SK-N-SH (cell line): ENCODE results near the gene LLGL2. TPM values are rescaled to one million over a fixed set of nuclear protein-coding genes. Genes with fewer than 3 reads are reported as not detected.

Experiments used
- CTCF ChIA-PET: fragments of 300-600, 350-600 bp; formaldehyde crosslinking; extraction: SDS; loops from one replicate; lab custom pipeline; 2021; lab: Yijun Ruan, JAX
- POLR2A ChIA-PET: fragments of 350-600 bp; sonication (Branson Sonifier 250); formaldehyde crosslinking; extraction: SDS; loops from one replicate; lab custom pipeline; 2020; ENCODE audit warnings: antibody characterized with exemption, inconsistent platforms; lab: Yijun Ruan, JAX
- DNase-seq: peaks from one replicate; pipeline ENCODE4 v3.0.0; 2012
- H2AFZ ChIP-seq: fragments of 200-600 bp; sonication (generic); 2 replicates; pipeline ENCODE4 v1.8.1; 2016; ENCODE audit warnings: antibody characterized with exemption, mild to moderate bottlenecking, low read depth
- H3F3A ChIP-seq: fragments of 200-600 bp; sonication (generic); replicated peaks from 2 replicates; pipeline ENCODE3; 2016; ENCODE audit warnings: antibody characterized with exemption, mild to moderate bottlenecking; ENCODE audit not compliant: insufficient read depth
- H3K27ac ChIP-seq, 2 experiments: fragments of 200-500 bp in 1 of 2; fragments of 200-600 bp in 1 of 2; sonication (Bioruptor generic) in 1 of 2; sonication (generic), shearing (Covaris generic) in 1 of 2; 2 replicates each; pipeline versions ENCODE4 v1.5.1 to v1.6.1; 2014 to 2016; ENCODE audit warnings: low read depth in 2 of 2, inconsistent platforms in 1 of 2, low read length in 1 of 2, mild to moderate bottlenecking in 1 of 2, mixed read lengths in 1 of 2
- H3K27me3 ChIP-seq: fragments of 200-600 bp; sonication (generic), shearing (Covaris generic); 2 replicates; pipeline ENCODE4 v1.6.1; 2016; ENCODE audit warnings: mixed run types; ENCODE audit not compliant: insufficient read depth
- H3K36me3 ChIP-seq, 2 experiments: fragments of 200-500 bp in 1 of 2; fragments of 200-600 bp in 1 of 2; sonication (Bioruptor generic) in 1 of 2; sonication (generic) in 1 of 2; replicated peaks in 1 of 2; 2 replicates each; pipeline versions ENCODE3 to v1.5.1; 2014 to 2016; ENCODE audit warnings: low read length in 1 of 2, mild to moderate bottlenecking in 1 of 2; ENCODE audit not compliant: insufficient read depth in 2 of 2, control insufficient read depth in 1 of 2
- H3K4me1 ChIP-seq, 2 experiments: fragments of 200-500 bp in 1 of 2; fragments of 200-600 bp in 1 of 2; sonication (Bioruptor generic) in 1 of 2; sonication (generic), shearing (Covaris generic) in 1 of 2; 2 replicates each; pipeline versions ENCODE4 v1.5.1 to v1.6.1; 2014 to 2016; ENCODE audit warnings: low read depth in 1 of 2, low read length in 1 of 2, mixed run types in 1 of 2; ENCODE audit not compliant: insufficient read depth in 2 of 2, control insufficient read depth in 1 of 2
- H3K4me2 ChIP-seq: fragments of 200-600 bp; sonication (generic), shearing (Covaris generic); 2 replicates; pipeline ENCODE4 v1.6.1; 2017; ENCODE audit warnings: mixed run types
- H3K4me3 ChIP-seq, 2 experiments: fragments of 200-500 bp in 1 of 2; fragments of 200-600 bp in 1 of 2; sonication (Bioruptor generic) in 1 of 2; sonication (generic), shearing (Covaris generic) in 1 of 2; 2 replicates each; pipeline versions ENCODE4 v1.5.1 to v1.8.1; 2014 to 2016; ENCODE audit warnings: low read depth in 2 of 2, inconsistent platforms in 1 of 2, low read length in 1 of 2, mild to moderate bottlenecking in 1 of 2, mixed read lengths in 1 of 2, moderate library complexity in 1 of 2
- H3K79me2 ChIP-seq: fragments of 200-600 bp; sonication (generic); 2 replicates; pipeline ENCODE4 v1.8.1; 2017; ENCODE audit warnings: mild to moderate bottlenecking; ENCODE audit not compliant: insufficient read depth
- H3K9ac ChIP-seq: fragments of 200-600 bp; sonication (generic); 2 replicates; pipeline ENCODE4 v1.6.1; 2017; ENCODE audit warnings: mixed run types
- H3K9me2 ChIP-seq: fragments of 200-600 bp; sonication (generic); 2 replicates; pipeline ENCODE4 v1.6.1; 2017; ENCODE audit warnings: mixed run types
- H3K9me3 ChIP-seq: fragments of 200-600 bp; sonication (generic); 2 replicates; pipeline ENCODE4 v1.6.1; 2017; ENCODE audit warnings: mixed run types, mild to moderate bottlenecking, moderate library complexity
- H4K20me1 ChIP-seq: fragments of 200-600 bp; sonication (generic); 2 replicates; pipeline ENCODE4 v1.6.1; 2017; ENCODE audit warnings: mild to moderate bottlenecking, mixed run types; ENCODE audit not compliant: insufficient read depth
- ELF1 ChIP-seq: IDR thresholded peaks from 2 replicates; pipeline ENCODE4 v1.4.0; 2012
- EP300 ChIP-seq, 2 experiments: IDR thresholded peaks; 2 replicates each; pipeline versions ENCODE4 v1.4.0 to v1.6.1; 2012; ENCODE audit warnings: borderline replicate concordance in 1 of 2, low read depth in 1 of 2, low read length in 1 of 2
- EZH2phosphoT487 ChIP-seq: fragments of 200-600 bp; sonication (generic); IDR thresholded peaks from 2 replicates; pipeline ENCODE4 v1.6.1; 2017; ENCODE audit warnings: low read depth, mixed run types, mild to moderate bottlenecking, antibody characterized with exemption, moderate library complexity, borderline replicate concordance
- FOXJ3 ChIP-seq: sonication (generic); formaldehyde crosslinking; IDR thresholded peaks from 2 replicates; pipeline ENCODE4 v1.5.1; 2020; ENCODE audit warnings: mild to moderate bottlenecking, missing genetic modification reagents
- FOXM1 ChIP-seq: IDR thresholded peaks from 2 replicates; pipeline ENCODE4 v1.4.0; 2012; ENCODE audit warnings: low read depth, mild to moderate bottlenecking
- GABPA ChIP-seq: IDR thresholded peaks from 2 replicates; pipeline ENCODE4 v1.4.0; 2012; ENCODE audit warnings: low read depth, mild to moderate bottlenecking
- MEF2A ChIP-seq: IDR thresholded peaks from 2 replicates; pipeline ENCODE4 v1.4.0; 2012; ENCODE audit warnings: low read depth, borderline replicate concordance
- MXI1 ChIP-seq: IDR thresholded peaks from 2 replicates; pipeline ENCODE4 v1.6.1; 2012; ENCODE audit warnings: mild to moderate bottlenecking, low read depth, low read length, improper control_type of control experiment
- NFIC ChIP-seq: IDR thresholded peaks from 2 replicates; pipeline ENCODE4 v1.4.0; 2012; ENCODE audit warnings: borderline replicate concordance
- NRF1 ChIP-seq: IDR thresholded peaks from 2 replicates; pipeline ENCODE4 v1.6.1; 2012; ENCODE audit warnings: low read depth, mild to moderate bottlenecking, low read length
- RAD21 ChIP-seq: IDR thresholded peaks from 2 replicates; pipeline ENCODE4 v1.6.1; 2012; ENCODE audit warnings: mild to moderate bottlenecking, low read length
- RCOR1 ChIP-seq: fragments of 150-350 bp; IDR thresholded peaks from 2 replicates; pipeline ENCODE4 v1.6.1; 2017; ENCODE audit warnings: antibody characterized with exemption, low read length
- SMC3 ChIP-seq: IDR thresholded peaks from 2 replicates; pipeline ENCODE4 v1.6.1; 2012; ENCODE audit warnings: low read depth, low read length, improper control_type of control experiment
- TCF12 ChIP-seq: IDR thresholded peaks from 2 replicates; pipeline ENCODE4 v1.4.0; 2012
- YY1 ChIP-seq: IDR thresholded peaks from 2 replicates; pipeline ENCODE4 v1.4.0; 2012; ENCODE audit warnings: low read depth, mild to moderate bottlenecking
- WGBS: methylation state at CpG from one replicate; pipeline ENCODE4 v1.1.6; 2017; ENCODE audit warnings: low lambda C conversion rate; 5-methylcytosine and 5-hydroxymethylcytosine counted together
- polyA plus RNA-seq, 3 experiments: library from polyadenylated mRNA; depleted of rRNA; stranded (reverse); fragments of >200 nt; gene quantifications; 2 replicates each; pipeline ENCODE4 v1.2.3, GENCODE V29; 2012
- TF ChIP-seq, protein P1 (sequence below): IDR thresholded peaks from 2 replicates; pipeline ENCODE4 v1.4.0; 2012; ENCODE audit warnings: low read depth, borderline replicate concordance
- TF ChIP-seq, protein P2 (sequence below): fragments of 150-350 bp; IDR thresholded peaks from 2 replicates; pipeline ENCODE4 v1.6.1; 2016; ENCODE audit warnings: mild to moderate bottlenecking, low read depth, low read length
- TF ChIP-seq, protein P3 (sequence below): IDR thresholded peaks from 2 replicates; pipeline ENCODE4 v1.4.0; 2012; ENCODE audit warnings: low read depth, borderline replicate concordance
- TF ChIP-seq, protein P4 (sequence below): IDR thresholded peaks from 2 replicates; pipeline ENCODE4; 2012
- TF ChIP-seq, protein P5 (sequence below): IDR thresholded peaks from 2 replicates; pipeline ENCODE4 v1.4.0; 2012; ENCODE audit warnings: low read depth

The LLGL2 gene
- polyA plus RNA-seq, 1 of the 3 experiments (the other 2 are of a cell fraction) = 6.7 TPM

DNA sequence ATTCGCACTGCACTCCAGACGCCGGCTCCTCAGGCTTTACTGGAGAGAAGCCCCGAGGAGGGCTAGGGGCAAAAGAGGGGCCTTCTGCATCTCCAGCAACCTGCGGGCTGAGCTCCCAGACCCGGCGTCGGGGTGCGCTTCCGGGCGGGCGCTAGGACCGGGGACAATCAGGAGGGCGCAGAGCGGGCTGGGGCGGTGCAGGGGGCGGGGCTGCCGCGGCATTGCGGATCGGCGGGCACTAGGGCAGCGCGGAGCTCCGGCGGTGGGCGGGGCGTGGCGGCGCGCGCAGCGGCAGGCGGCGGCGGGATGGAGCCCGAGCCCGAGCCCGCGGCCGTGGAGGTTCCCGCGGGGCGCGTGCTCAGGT, 9.3 kb upstream of the LLGL2 start, which contains the start of gene TSEN54 (continued):
- TF ChIP-seq, protein P1, sequence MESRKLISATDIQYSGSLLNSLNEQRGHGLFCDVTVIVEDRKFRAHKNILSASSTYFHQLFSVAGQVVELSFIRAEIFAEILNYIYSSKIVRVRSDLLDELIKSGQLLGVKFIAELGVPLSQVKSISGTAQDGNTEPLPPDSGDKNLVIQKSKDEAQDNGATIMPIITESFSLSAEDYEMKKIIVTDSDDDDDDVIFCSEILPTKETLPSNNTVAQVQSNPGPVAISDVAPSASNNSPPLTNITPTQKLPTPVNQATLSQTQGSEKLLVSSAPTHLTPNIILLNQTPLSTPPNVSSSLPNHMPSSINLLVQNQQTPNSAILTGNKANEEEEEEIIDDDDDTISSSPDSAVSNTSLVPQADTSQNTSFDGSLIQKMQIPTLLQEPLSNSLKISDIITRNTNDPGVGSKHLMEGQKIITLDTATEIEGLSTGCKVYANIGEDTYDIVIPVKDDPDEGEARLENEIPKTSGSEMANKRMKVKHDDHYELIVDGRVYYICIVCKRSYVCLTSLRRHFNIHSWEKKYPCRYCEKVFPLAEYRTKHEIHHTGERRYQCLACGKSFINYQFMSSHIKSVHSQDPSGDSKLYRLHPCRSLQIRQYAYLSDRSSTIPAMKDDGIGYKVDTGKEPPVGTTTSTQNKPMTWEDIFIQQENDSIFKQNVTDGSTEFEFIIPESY = no peak; the same call in 1 of the 2 replicates
- no peak for TF ChIP-seq FOXM1
- TF ChIP-seq RCOR1 = no peak
- no peak for TF ChIP-seq EZH2phosphoT487
- TF ChIP-seq, protein P2, sequence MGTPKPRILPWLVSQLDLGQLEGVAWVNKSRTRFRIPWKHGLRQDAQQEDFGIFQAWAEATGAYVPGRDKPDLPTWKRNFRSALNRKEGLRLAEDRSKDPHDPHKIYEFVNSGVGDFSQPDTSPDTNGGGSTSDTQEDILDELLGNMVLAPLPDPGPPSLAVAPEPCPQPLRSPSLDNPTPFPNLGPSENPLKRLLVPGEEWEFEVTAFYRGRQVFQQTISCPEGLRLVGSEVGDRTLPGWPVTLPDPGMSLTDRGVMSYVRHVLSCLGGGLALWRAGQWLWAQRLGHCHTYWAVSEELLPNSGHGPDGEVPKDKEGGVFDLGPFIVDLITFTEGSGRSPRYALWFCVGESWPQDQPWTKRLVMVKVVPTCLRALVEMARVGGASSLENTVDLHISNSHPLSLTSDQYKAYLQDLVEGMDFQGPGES = no peak
- TF ChIP-seq SMC3 = no peak
- TF ChIP-seq FOXJ3 = no peak

DNA sequence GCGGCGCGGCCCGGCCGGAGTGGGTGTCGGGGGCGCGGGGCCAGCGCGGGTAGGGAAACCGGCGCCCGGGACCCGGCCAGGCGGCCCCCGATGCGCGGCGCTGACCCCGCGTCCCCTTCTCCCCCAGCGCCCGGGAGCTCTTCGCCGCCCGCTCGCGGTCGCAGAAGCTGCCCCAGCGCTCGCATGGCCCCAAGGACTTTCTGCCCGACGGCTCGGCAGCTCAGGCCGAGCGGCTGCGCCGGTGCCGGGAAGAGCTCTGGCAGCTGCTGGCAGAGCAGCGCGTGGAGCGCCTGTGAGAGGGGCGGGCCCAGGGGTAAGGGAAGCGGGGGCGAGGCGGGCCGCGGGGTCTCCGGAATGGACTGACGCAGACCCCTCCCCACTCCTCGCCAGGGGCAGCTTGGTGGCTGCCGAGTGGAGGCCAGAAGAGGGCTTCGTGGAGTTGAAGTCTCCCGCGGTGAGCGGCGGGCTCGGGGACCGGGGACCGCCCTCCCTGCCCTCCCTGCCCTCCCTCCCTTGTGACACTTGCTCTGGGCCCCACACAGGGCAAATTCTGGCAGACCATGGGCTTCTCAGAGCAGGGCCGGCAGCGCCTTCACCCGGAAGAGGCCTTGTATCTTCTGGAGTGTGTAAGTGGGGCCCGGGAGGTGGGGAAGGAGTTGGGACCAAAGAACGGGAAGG, 8.7 kb upstream of the LLGL2 start:
- H3K4me2 ChIP-seq = peak overlapping the region; percentile 98
- 1% methylated on average over 36 of the region's 65 CpGs for WGBS
- peak overlapping the region; percentile 80 for H2AFZ ChIP-seq
- H3F3A ChIP-seq = no peaks in the 10 kb centered on the region
- peaks cover 10 to 13% of the 10 kb centered on the region in 2 experiments for H3K36me3 ChIP-seq
- H4K20me1 ChIP-seq = peaks cover 23% of the 10 kb centered on the region
- no peaks in the 10 kb centered on the region for H3K27me3 ChIP-seq
- H3K4me1 ChIP-seq = peaks cover 0 to 29% of the 10 kb centered on the region in 2 experiments; a peak in 1 of 4 replicates
- no peaks in the 10 kb centered on the region for H3K9me3 ChIP-seq
- ChIA-PET CTCF (interaction anchor here (0.6 to 4.2 kb wide), 62 partner anchors 8 to 558 kb away, joined by 3 to 37 read pairs (median 4); partner anchors contain the start of genes GGA3, GRB2, LLGL2 and MIF4GD), POLR2A (interaction anchor here (0.5 to 1.6 kb wide), 9 partner anchors 9 to 981 kb away, joined by 3 to 24 read pairs (median 4); partner anchors contain the start of genes GGA3, GRB2, LLGL2 and MRPS7)
- peak overlapping the region; percentile 81 to 98 for H3K4me3 ChIP-seq
- DNase-seq = no peak
- peak overlapping the region in 1 of 2 experiments; percentile 45; a peak in 1 of 4 replicates for H3K27ac ChIP-seq
- peak overlapping the region; percentile 69 for H3K9ac ChIP-seq
- H3K79me2 ChIP-seq = peaks cover 24% of the 10 kb centered on the region; the same call in 1 of the 2 replicates
- H3K9me2 ChIP-seq = no peaks in the 10 kb centered on the region
- TF ChIP-seq GABPA (no peak), ELF1 (no peak), TCF12 (no peak), MEF2A (no peak), YY1 (no peak), RAD21 (no peak), SMC3 (no peak), MXI1 (no peak; the same call in none of the 2 replicates), EZH2phosphoT487 (no peak), NRF1 (no peak), NFIC (no peak), EP300 (IDR thresholded peaks at IDR 0.05; ENCODE audit: borderline replicate concordance in 1 of 2, low read depth in 1 of 2, low read length in 1 of 2) (no peak)
- TF ChIP-seq, protein P3, sequence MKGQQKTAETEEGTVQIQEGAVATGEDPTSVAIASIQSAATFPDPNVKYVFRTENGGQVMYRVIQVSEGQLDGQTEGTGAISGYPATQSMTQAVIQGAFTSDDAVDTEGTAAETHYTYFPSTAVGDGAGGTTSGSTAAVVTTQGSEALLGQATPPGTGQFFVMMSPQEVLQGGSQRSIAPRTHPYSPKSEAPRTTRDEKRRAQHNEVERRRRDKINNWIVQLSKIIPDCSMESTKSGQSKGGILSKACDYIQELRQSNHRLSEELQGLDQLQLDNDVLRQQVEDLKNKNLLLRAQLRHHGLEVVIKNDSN = no peak
- TF ChIP-seq, protein P2 = no peak
- TF ChIP-seq, protein P1 = no peak
- TF ChIP-seq, protein P4, sequence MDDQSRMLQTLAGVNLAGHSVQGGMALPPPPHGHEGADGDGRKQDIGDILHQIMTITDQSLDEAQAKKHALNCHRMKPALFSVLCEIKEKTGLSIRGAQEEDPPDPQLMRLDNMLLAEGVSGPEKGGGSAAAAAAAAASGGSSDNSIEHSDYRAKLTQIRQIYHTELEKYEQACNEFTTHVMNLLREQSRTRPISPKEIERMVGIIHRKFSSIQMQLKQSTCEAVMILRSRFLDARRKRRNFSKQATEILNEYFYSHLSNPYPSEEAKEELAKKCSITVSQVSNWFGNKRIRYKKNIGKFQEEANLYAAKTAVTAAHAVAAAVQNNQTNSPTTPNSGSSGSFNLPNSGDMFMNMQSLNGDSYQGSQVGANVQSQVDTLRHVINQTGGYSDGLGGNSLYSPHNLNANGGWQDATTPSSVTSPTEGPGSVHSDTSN = no peak
- TF ChIP-seq, protein P5, sequence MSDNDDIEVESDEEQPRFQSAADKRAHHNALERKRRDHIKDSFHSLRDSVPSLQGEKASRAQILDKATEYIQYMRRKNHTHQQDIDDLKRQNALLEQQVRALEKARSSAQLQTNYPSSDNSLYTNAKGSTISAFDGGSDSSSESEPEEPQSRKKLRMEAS = no peak
